Ascending aorta (tissue), 2 donors: ENCODE measurements around the gene SPEF2. TPM values are rescaled to one million over a fixed set of nuclear protein-coding genes. Genes with fewer than 3 reads are reported as not detected.

Source experiments
- DNase-seq, 2 donors: peaks; one replicate each; pipeline ENCODE4 v3.0.0-alpha.2; 2019; ENCODE audit warnings: low spot score in 2 of 2
- H3K27ac ChIP-seq, 2 donors: fragments of 200-600 bp; sonication (generic); one replicate each; pipeline ENCODE4 v1.5.1; 2016 to 2017; ENCODE audit warnings: mild to moderate bottlenecking in 1 of 2
- H3K27me3 ChIP-seq: fragments of 200-600 bp; sonication (generic); one replicate; pipeline ENCODE4 v1.5.1; 2017
- H3K36me3 ChIP-seq, 2 donors: fragments of 200-600 bp; sonication (generic); one replicate each; pipeline ENCODE4 v1.5.1; 2016
- H3K4me1 ChIP-seq, 2 donors: fragments of 200-600 bp; sonication (generic); one replicate each; pipeline ENCODE4 v1.5.1; 2016 to 2017; ENCODE audit warnings: mild to moderate bottlenecking in 1 of 2
- H3K4me3 ChIP-seq, 2 donors: fragments of 200-600 bp; sonication (generic); one replicate each; pipeline ENCODE4 v1.5.1; 2016 to 2017; ENCODE audit warnings: mild to moderate bottlenecking in 1 of 2
- H3K9me3 ChIP-seq, 2 donors: fragments of 200-600 bp; sonication (generic); one replicate each; pipeline ENCODE4 v1.5.1; 2016
- CTCF ChIP-seq, 3 experiments: fragments of 200-600 bp in 2 of 3; fragments of 450-650 bp in 1 of 3; sonication (generic) in 2 of 3; IDR thresholded peaks; one replicate each; pipeline ENCODE4 v1.5.1; 2016 to 2019; ENCODE audit warnings: antibody characterized with exemption in 3 of 3, mild to moderate bottlenecking in 1 of 3, moderate library complexity in 1 of 3
- intact Hi-C: fragments of 100-400 bp; cut with DNase I; formaldehyde crosslinking; loops from one replicate; pipeline ENCODE4 v1.15.1; 2023
- total RNA-seq: library from RNA; depleted of rRNA; stranded (reverse); fragments of >200 nt; gene quantifications from one replicate; pipeline ENCODE4 v1.1.0, GENCODE V29; 2016

SPEF2 gene
- total RNA-seq, 1 donor from 2014 or later: 0.32 TPM

GRCh38 chr5:35863159-35863558, 245.5 kb downstream of the SPEF2 start:
- Histone ChIP-seq H3K4me3 (no peak overlapping the region), H3K27ac (no peak overlapping the region)
- no peak for TF ChIP-seq CTCF (IDR thresholded peaks at IDR 0.05)

More at GRCh38 chr5:35863159-35863558, 245.5 kb downstream of the SPEF2 start:
- no peaks in the 10 kb centered on the region for H3K27me3 ChIP-seq
- no peak for DNase-seq
- intact Hi-C loops: no loop called here
- no peaks in the 10 kb centered on the region for H3K36me3 ChIP-seq
- no peaks in the 10 kb centered on the region for H3K4me1 ChIP-seq
- no peaks in the 10 kb centered on the region for H3K9me3 ChIP-seq

Other genes with a start within 250 kb of the SPEF2 start
- gene IL7R, start 239.0 kb downstream of the SPEF2 start, total RNA-seq: 6.6 TPM